Activated CD8-positive, alpha-beta memory T cell treated with anti-CD3 and anti-CD28 coated beads for 1 hour (primary cell): ENCODE measurements around the gene ALDH3B2.
"Not testable (repeated sequence)": the region's sequence is repeated elsewhere in the genome, so short reads cannot be mapped to it uniquely, and the experiment has no call there.

Experiments used
- DNase-seq, 2 donors: peaks; one replicate each; pipeline ENCODE4 v3.0.0-alpha.2; 2020; ENCODE audit warnings: low read depth in 1 of 2; ENCODE audit errors: extremely low read depth in 1 of 2

Gene ALDH3B2

GRCh38 chr11:67632175-67632981, 42.0 kb downstream of the ALDH3B2 start:
- DNase-seq = no peak

GRCh38 chr11:67631853-67632174, 42.6 kb downstream of the ALDH3B2 start:
- DNase-seq = no peak

GRCh38 chr11:67631411-67631810, 43.0 kb downstream of the ALDH3B2 start:
- DNase-seq = no peak

GRCh38 chr11:67630943-67631331, 43.5 kb downstream of the ALDH3B2 start:
- DNase-seq = no peak

GRCh38 chr11:67630228-67630942, 44.0 kb downstream of the ALDH3B2 start:
- DNase-seq = peak; percentile 84 to 95

GRCh38 chr11:67629386-67630227, 44.8 kb downstream of the ALDH3B2 start, which contains the start of gene NUDT8:
NUDT8 (minus strand) TSS chr11:67629937; CDS start chr11:67629911, 26 bp downstream.
- DNase-seq = peak; percentile 65 to 79

GRCh38 chr11:67628710-67629385, 45.6 kb downstream of the ALDH3B2 start:
- no peak for DNase-seq

- no peak for DNase-seq
Observed at GRCh38 chr11:67627812-67628624, 46.4 kb downstream of the ALDH3B2 start.

GRCh38 chr11:67627441-67627811, 47.0 kb downstream of the ALDH3B2 start:
- no peak for DNase-seq

- no peak for DNase-seq
Observed at GRCh38 chr11:67626970-67627369, 47.5 kb downstream of the ALDH3B2 start.

GRCh38 chr11:67626131-67626833, 48.1 kb downstream of the ALDH3B2 start:
- not testable (repeated sequence) for DNase-seq

GRCh38 chr11:67623795-67624194, 50.6 kb downstream of the ALDH3B2 start:
- DNase-seq = not testable (repeated sequence)

GRCh38 chr11:67622905-67623304, 51.5 kb downstream of the ALDH3B2 start:
- DNase-seq = not testable (repeated sequence)

- DNase-seq = not testable (repeated sequence)
Observed at GRCh38 chr11:67621928-67622327, 52.5 kb downstream of the ALDH3B2 start.

GRCh38 chr11:67620621-67621020, 53.8 kb downstream of the ALDH3B2 start:
- not testable (repeated sequence) for DNase-seq

- DNase-seq = not testable (repeated sequence)
Observed at GRCh38 chr11:67619683-67620618, 54.5 kb downstream of the ALDH3B2 start.

GRCh38 chr11:67618901-67619659, 55.3 kb downstream of the ALDH3B2 start:
- DNase-seq = not testable (repeated sequence)
